H9 (cell line): ENCODE results near the gene CCDC12. TPM values are rescaled to one million over a fixed set of nuclear protein-coding genes. Genes with fewer than 3 reads are reported as not detected.

Experiments
- DNase-seq: peaks from one replicate; pipeline ENCODE4 v3.0.0-alpha.2; 2017
- H2AFZ ChIP-seq: one replicate; pipeline ENCODE4 v1.6.1; 2013; ENCODE audit warnings: mild to moderate bottlenecking, low read length, control low read depth, moderate library complexity
- H2AK5ac ChIP-seq: 2 replicates; pipeline ENCODE4 v1.6.1; 2013; ENCODE audit warnings: low read length, control low read depth, mixed read lengths; ENCODE audit not compliant: insufficient read length
- H2BK120ac ChIP-seq: one replicate; pipeline ENCODE4 v1.6.1; 2013; ENCODE audit warnings: low read depth, mild to moderate bottlenecking, low read length, control low read depth, inconsistent platforms; ENCODE audit not compliant: poor library complexity, severe bottlenecking
- H2BK12ac ChIP-seq: 2 replicates; pipeline ENCODE4 v1.6.1; 2013; ENCODE audit warnings: low read length, control low read depth, mixed read lengths, low read depth; ENCODE audit not compliant: insufficient read length
- H2BK15ac ChIP-seq: 2 replicates; pipeline ENCODE4 v1.6.1; 2013; ENCODE audit warnings: low read depth, low read length, control low read depth
- H2BK20ac ChIP-seq: one replicate; pipeline ENCODE4 v1.6.1; 2013; ENCODE audit warnings: low read depth, mild to moderate bottlenecking, low read length, control low read depth, inconsistent platforms; ENCODE audit not compliant: poor library complexity, severe bottlenecking
- H2BK5ac ChIP-seq: 2 replicates; pipeline ENCODE4 v1.6.1; 2013; ENCODE audit warnings: low read length, control low read depth, mixed read lengths; ENCODE audit not compliant: insufficient read length
- H3K14ac ChIP-seq: 2 replicates; pipeline ENCODE4 v1.6.1; 2013; ENCODE audit warnings: low read length, control low read depth; ENCODE audit not compliant: insufficient read depth
- H3K18ac ChIP-seq: 2 replicates; pipeline ENCODE4 v1.6.1; 2013; ENCODE audit warnings: low read depth, mild to moderate bottlenecking, mixed read lengths, low read length, control low read depth; ENCODE audit not compliant: insufficient read length
- H3K23ac ChIP-seq: 2 replicates; pipeline ENCODE4 v1.6.1; 2013; ENCODE audit warnings: low read length, control low read depth, mixed read lengths, low read depth; ENCODE audit not compliant: insufficient read length
- H3K23me2 ChIP-seq: 2 replicates; pipeline ENCODE4 v1.6.1; 2013; ENCODE audit warnings: low read depth, mild to moderate bottlenecking, mixed read lengths, low read length, control low read depth; ENCODE audit not compliant: insufficient read length, poor library complexity, severe bottlenecking
- H3K27ac ChIP-seq: 2 replicates; pipeline ENCODE4 v1.5.1; 2013; ENCODE audit warnings: low read length, control low read depth, mixed read lengths, low read depth; ENCODE audit not compliant: insufficient read length
- H3K27me3 ChIP-seq: 2 replicates; pipeline ENCODE4 v1.6.1; 2013; ENCODE audit warnings: low read length, control low read depth, inconsistent platforms; ENCODE audit not compliant: insufficient read depth
- H3K4ac ChIP-seq: 2 replicates; pipeline ENCODE4 v1.6.1; 2013; ENCODE audit warnings: low read depth, mild to moderate bottlenecking, control low read depth, inconsistent platforms, low read length, moderate library complexity
- H3K4me1 ChIP-seq: 2 replicates; pipeline ENCODE4 v1.6.1; 2013; ENCODE audit warnings: low read length, control low read depth, inconsistent platforms; ENCODE audit not compliant: insufficient read depth
- H3K4me2 ChIP-seq: 2 replicates; pipeline ENCODE4 v1.6.1; 2013; ENCODE audit warnings: low read length, control low read depth, mixed read lengths; ENCODE audit not compliant: insufficient read length, insufficient read depth
- H3K56ac ChIP-seq: 2 replicates; pipeline ENCODE4 v1.6.1; 2013; ENCODE audit warnings: low read depth, mild to moderate bottlenecking, mixed read lengths, low read length, control low read depth; ENCODE audit not compliant: insufficient read length
- H3K79me1 ChIP-seq: 2 replicates; pipeline ENCODE4 v1.6.1; 2013; ENCODE audit warnings: low read depth, mild to moderate bottlenecking, moderate library complexity, low read length, control low read depth, inconsistent platforms; ENCODE audit not compliant: insufficient read depth, poor library complexity, severe bottlenecking
- H3K79me2 ChIP-seq: 2 replicates; pipeline ENCODE4 v1.6.1; 2013; ENCODE audit warnings: low read length, control low read depth, inconsistent platforms; ENCODE audit not compliant: insufficient read depth
- H3K9ac ChIP-seq: 2 replicates; pipeline ENCODE4 v1.6.1; 2013; ENCODE audit warnings: low read length, control low read depth, mixed read lengths; ENCODE audit not compliant: insufficient read length; ENCODE audit errors: extremely low read depth
- H3K9me3 ChIP-seq: one replicate; pipeline ENCODE4 v1.6.1; 2013; ENCODE audit warnings: low read depth, low read length, inconsistent platforms; ENCODE audit not compliant: control insufficient read depth
- H3T11ph ChIP-seq: one replicate; pipeline ENCODE4 v1.6.1; 2013; ENCODE audit warnings: mild to moderate bottlenecking, low read length, control low read depth, inconsistent platforms
- H4K20me1 ChIP-seq: one replicate; pipeline ENCODE4 v1.6.1; 2013; ENCODE audit not compliant: control insufficient read depth, insufficient read length, insufficient read depth
- H4K5ac ChIP-seq: 2 replicates; pipeline ENCODE4 v1.6.1; 2013; ENCODE audit warnings: low read depth, mild to moderate bottlenecking, mixed read lengths, low read length, control low read depth; ENCODE audit not compliant: insufficient read length
- H4K8ac ChIP-seq: replicated peaks from 2 replicates; pipeline ENCODE4 v1.6.1; 2013; ENCODE audit warnings: low read length, control low read depth, mixed read lengths, low read depth; ENCODE audit not compliant: insufficient read length
- H4K91ac ChIP-seq: 2 replicates; pipeline ENCODE4 v1.6.1; 2013; ENCODE audit warnings: low read depth, mild to moderate bottlenecking, moderate library complexity, mixed read lengths, low read length, control low read depth; ENCODE audit not compliant: insufficient read length
- H3K27ac Mint-ChIP-seq, 3 experiments: 2 replicates in 2 of 3; 3 replicates in 1 of 3; pipeline ENCODE4 v1.8.0; 2020 to 2021; ENCODE audit warnings: mixed read lengths in 3 of 3, mild to moderate bottlenecking in 1 of 3, moderate library complexity in 1 of 3
- H3K27me3 Mint-ChIP-seq: 2 replicates; pipeline ENCODE4 v1.8.0; 2021; ENCODE audit warnings: low read depth, mild to moderate bottlenecking, moderate library complexity, mixed read lengths
- H3K36me3 Mint-ChIP-seq, 3 experiments: 2 replicates in 2 of 3; 3 replicates in 1 of 3; pipeline ENCODE4 v1.8.0; 2020 to 2021; ENCODE audit warnings: low read depth in 3 of 3, mixed read lengths in 3 of 3; ENCODE audit not compliant: insufficient read depth in 1 of 3
- H3K4me1 Mint-ChIP-seq, 2 experiments: 2 replicates each; pipeline ENCODE4 v1.8.0; 2020; ENCODE audit warnings: mixed read lengths in 2 of 2
- H3K4me3 Mint-ChIP-seq, 2 experiments: 2 replicates in 1 of 2; 3 replicates in 1 of 2; pipeline ENCODE4 v1.8.0; 2020 to 2021; ENCODE audit warnings: mild to moderate bottlenecking in 2 of 2, mixed read lengths in 2 of 2, moderate library complexity in 1 of 2
- H3K9me3 Mint-ChIP-seq, 2 experiments: 2 replicates in 1 of 2; 3 replicates in 1 of 2; pipeline ENCODE4 v1.8.0; 2020; ENCODE audit warnings: mild to moderate bottlenecking in 2 of 2, mixed read lengths in 2 of 2, moderate library complexity in 1 of 2
- WGBS: extraction: QIAGEN DNeasy Blood & Tissue Kit; methylation state at CpG from one replicate; pipeline ENCODE4 v1.1.7; 2013; ENCODE audit warnings: missing lambda C conversion rate, low lambda C conversion rate, mixed read lengths; ENCODE audit not compliant: insufficient read length; ENCODE audit errors: extremely low coverage; 5-methylcytosine and 5-hydroxymethylcytosine counted together
- total RNA-seq: library from RNA; stranded (reverse); gene quantifications from 2 replicates; pipeline ENCODE4 v1.2.1, GENCODE V29; 2021
- TF ChIP-seq, protein P1 (sequence below): fragments of 200-600 bp; sonication (generic); conservative IDR thresholded peaks from 3 replicates; pipeline ENCODE4 v1.8.0; 2021; ENCODE audit warnings: antibody characterized with exemption, mild to moderate bottlenecking

The CCDC12 gene
- total RNA-seq, 1 experiment from 2014 or later: 54.0 TPM

GRCh38 chr3:46966811-46967210 is 9.7 kb downstream of the CCDC12 start:
- no peak overlapping the region for H2BK5ac ChIP-seq
- H3K79me1 ChIP-seq: peaks cover 17% of the 10 kb centered on the region
- Mint-ChIP-seq H3K36me3 (peaks cover 32 to 44% (median 41%) of the 10 kb centered on the region in 3 experiments), H3K4me3 (no peak overlapping the region), H3K9me3 (peaks cover 6 to 21% of the 10 kb centered on the region in 2 experiments; a peak in 4 of 5 replicates), H3K27ac (peak overlapping the region in 2 of 3 experiments; percentile 64 to 89; a peak in 4 of 7 replicates), H3K27me3 (no peaks in the 10 kb centered on the region), H3K4me1 (peaks cover 34 to 35% of the 10 kb centered on the region in 2 experiments)
- H3K27ac ChIP-seq: no peak overlapping the region
- peaks cover 60% of the 10 kb centered on the region for H3K79me2 ChIP-seq
- no peak overlapping the region for H3T11ph ChIP-seq
- H3K9me3 ChIP-seq: no peaks in the 10 kb centered on the region
- H2BK120ac ChIP-seq: no peak overlapping the region
- no peak overlapping the region for H4K91ac ChIP-seq
- no peak overlapping the region for H3K23ac ChIP-seq
- H3K9ac ChIP-seq: no peak overlapping the region
- H4K8ac ChIP-seq: no peak overlapping the region
- no peak overlapping the region for H4K5ac ChIP-seq
- H2BK20ac ChIP-seq: no peak overlapping the region
- TF ChIP-seq, protein P1, sequence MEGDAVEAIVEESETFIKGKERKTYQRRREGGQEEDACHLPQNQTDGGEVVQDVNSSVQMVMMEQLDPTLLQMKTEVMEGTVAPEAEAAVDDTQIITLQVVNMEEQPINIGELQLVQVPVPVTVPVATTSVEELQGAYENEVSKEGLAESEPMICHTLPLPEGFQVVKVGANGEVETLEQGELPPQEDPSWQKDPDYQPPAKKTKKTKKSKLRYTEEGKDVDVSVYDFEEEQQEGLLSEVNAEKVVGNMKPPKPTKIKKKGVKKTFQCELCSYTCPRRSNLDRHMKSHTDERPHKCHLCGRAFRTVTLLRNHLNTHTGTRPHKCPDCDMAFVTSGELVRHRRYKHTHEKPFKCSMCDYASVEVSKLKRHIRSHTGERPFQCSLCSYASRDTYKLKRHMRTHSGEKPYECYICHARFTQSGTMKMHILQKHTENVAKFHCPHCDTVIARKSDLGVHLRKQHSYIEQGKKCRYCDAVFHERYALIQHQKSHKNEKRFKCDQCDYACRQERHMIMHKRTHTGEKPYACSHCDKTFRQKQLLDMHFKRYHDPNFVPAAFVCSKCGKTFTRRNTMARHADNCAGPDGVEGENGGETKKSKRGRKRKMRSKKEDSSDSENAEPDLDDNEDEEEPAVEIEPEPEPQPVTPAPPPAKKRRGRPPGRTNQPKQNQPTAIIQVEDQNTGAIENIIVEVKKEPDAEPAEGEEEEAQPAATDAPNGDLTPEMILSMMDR: 0 out of 3 replicates have a peak, but pooled peaks have one; percentile 15
- no peak overlapping the region for H3K56ac ChIP-seq
- no peak overlapping the region for H2AK5ac ChIP-seq
- no peaks in the 10 kb centered on the region for H3K27me3 ChIP-seq
- H3K4me1 ChIP-seq: no peaks in the 10 kb centered on the region
- H3K4ac ChIP-seq: no peak overlapping the region
- H3K4me2 ChIP-seq: no peak overlapping the region
- H3K23me2 ChIP-seq: no peaks in the 10 kb centered on the region
- no peak overlapping the region for H2BK12ac ChIP-seq
- no peak overlapping the region for H2AFZ ChIP-seq
- no peak for DNase-seq
- H3K14ac ChIP-seq: no peak overlapping the region
- no peak overlapping the region for H2BK15ac ChIP-seq
- no CpG with 5 or more reads among the region's 5 CpGs for WGBS
- H4K20me1 ChIP-seq: peaks cover 3% of the 10 kb centered on the region
- H3K18ac ChIP-seq: no peak overlapping the region
